Sigmoid colon (tissue), 4 donors: ENCODE data around the gene IFI16.

ENCODE experiments used
- CTCF ChIP-seq, 4 experiments: fragments of 450-650 bp in 3 of 4; fragments of 200-600 bp in 1 of 4; IDR thresholded peaks; one replicate each; pipeline ENCODE4 v1.5.1; 2016 to 2019; ENCODE audit warnings: antibody characterized with exemption in 4 of 4, mild to moderate bottlenecking in 3 of 4, moderate library complexity in 2 of 4
- POLR2AphosphoS5 ChIP-seq, 4 donors: sonication (generic); formaldehyde crosslinking; IDR thresholded peaks; one replicate each; pipeline ENCODE4 v1.6.1; 2017; ENCODE audit warnings: antibody characterized with exemption in 4 of 4

- TF ChIP-seq CTCF (IDR thresholded peaks at IDR 0.05) = no peak
- TF ChIP-seq POLR2AphosphoS5 (IDR thresholded peaks at IDR 0.05) = no peak
These were observed 14.0 kb downstream of the IFI16 start for GRCh38 chr1:159023723-159024122.
